Measurements from ENCODE around the gene CADM2.

The CADM2 gene

GRCh38 chr3:85592256-85592655 is 633.5 kb downstream of the CADM2 start:
- Mint-ChIP-seq H3K4me1 (ENCODE audit: low read depth) (no peaks in the 10 kb centered on the region), H3K27ac (no peak overlapping the region), H3K9me3 (no peaks in the 10 kb centered on the region), H3K4me3 (no peak overlapping the region), H3K36me3 (ENCODE audit: low read depth) (no peaks in the 10 kb centered on the region), H3K27me3 (ENCODE audit: low read depth) (no peaks in the 10 kb centered on the region)
- no peak for DNase-seq (ENCODE audit: low spot score)

- no peak for DNase-seq (ENCODE audit: low spot score)
- Mint-ChIP-seq H3K4me1 (ENCODE audit: low read depth) (no peaks in the 10 kb centered on the region), H3K36me3 (ENCODE audit: low read depth) (no peaks in the 10 kb centered on the region), H3K9me3 (no peaks in the 10 kb centered on the region), H3K27ac (no peak overlapping the region), H3K27me3 (ENCODE audit: low read depth) (no peaks in the 10 kb centered on the region), H3K4me3 (no peak overlapping the region)
Observed at GRCh38 chr3:85594676-85595075, 635.9 kb downstream of the CADM2 start.

- no peak for DNase-seq (ENCODE audit: low spot score)
- H3K9me3 Mint-ChIP-seq: no peaks in the 10 kb centered on the region
Observed at GRCh38 chr3:85603378-85603777, 644.6 kb downstream of the CADM2 start.

GRCh38 chr3:85604641-85605040 is 645.9 kb downstream of the CADM2 start:
- no peak for DNase-seq (ENCODE audit: low spot score)
- H3K9me3 Mint-ChIP-seq: no peaks in the 10 kb centered on the region
- no peaks in the 10 kb centered on the region for H3K4me1 Mint-ChIP-seq (ENCODE audit: low read depth)
- no peaks in the 10 kb centered on the region for H3K27me3 Mint-ChIP-seq (ENCODE audit: low read depth)
- H3K36me3 Mint-ChIP-seq (ENCODE audit: low read depth): no peaks in the 10 kb centered on the region
- no peak overlapping the region for H3K4me3 Mint-ChIP-seq
- H3K27ac Mint-ChIP-seq: no peak overlapping the region

More at GRCh38 chr3:85603378-85603777, 644.6 kb downstream of the CADM2 start:
- Mint-ChIP-seq H3K27me3 (ENCODE audit: low read depth) (no peaks in the 10 kb centered on the region), H3K4me1 (ENCODE audit: low read depth) (no peaks in the 10 kb centered on the region), H3K27ac (no peak overlapping the region), H3K36me3 (ENCODE audit: low read depth) (no peaks in the 10 kb centered on the region), H3K4me3 (no peak overlapping the region)

GRCh38 chr3:85605066-85605465 is 646.3 kb downstream of the CADM2 start:
- no peaks in the 10 kb centered on the region for H3K27me3 Mint-ChIP-seq (ENCODE audit: low read depth)

GRCh38 chr3:85626662-85627061 is 667.9 kb downstream of the CADM2 start:
- H3K9me3 Mint-ChIP-seq: peaks cover 15% of the 10 kb centered on the region
- no peak overlapping the region for H3K4me3 Mint-ChIP-seq
- no peak for DNase-seq (ENCODE audit: low spot score)
- H3K4me1 Mint-ChIP-seq (ENCODE audit: low read depth): no peaks in the 10 kb centered on the region
- no peak overlapping the region for H3K27ac Mint-ChIP-seq
- H3K36me3 Mint-ChIP-seq (ENCODE audit: low read depth): no peaks in the 10 kb centered on the region
- H3K27me3 Mint-ChIP-seq (ENCODE audit: low read depth): no peaks in the 10 kb centered on the region

More at GRCh38 chr3:85605066-85605465, 646.3 kb downstream of the CADM2 start:
- H3K9me3 Mint-ChIP-seq: no peaks in the 10 kb centered on the region
- no peak for DNase-seq (ENCODE audit: low spot score)
- H3K27ac Mint-ChIP-seq: no peak overlapping the region
- H3K36me3 Mint-ChIP-seq (ENCODE audit: low read depth): no peaks in the 10 kb centered on the region
- H3K4me1 Mint-ChIP-seq (ENCODE audit: low read depth): no peaks in the 10 kb centered on the region
- no peak overlapping the region for H3K4me3 Mint-ChIP-seq

- Mint-ChIP-seq H3K27me3 (ENCODE audit: low read depth) (no peaks in the 10 kb centered on the region), H3K4me3 (no peak overlapping the region), H3K9me3 (peaks cover 19% of the 10 kb centered on the region), H3K36me3 (ENCODE audit: low read depth) (no peaks in the 10 kb centered on the region), H3K27ac (no peak overlapping the region), H3K4me1 (ENCODE audit: low read depth) (no peaks in the 10 kb centered on the region)
- DNase-seq (ENCODE audit: low spot score): no peak
Observed at GRCh38 chr3:85627932-85628331, 669.1 kb downstream of the CADM2 start.

GRCh38 chr3:85631070-85631469 is 672.3 kb downstream of the CADM2 start:
- Mint-ChIP-seq H3K27me3 (ENCODE audit: low read depth) (no peaks in the 10 kb centered on the region), H3K27ac (no peak overlapping the region), H3K36me3 (ENCODE audit: low read depth) (no peaks in the 10 kb centered on the region), H3K4me3 (no peak overlapping the region), H3K4me1 (ENCODE audit: low read depth) (no peaks in the 10 kb centered on the region), H3K9me3 (peaks cover 18% of the 10 kb centered on the region)
- DNase-seq (ENCODE audit: low spot score): no peak

- H3K4me3 Mint-ChIP-seq: no peak overlapping the region
- no peaks in the 10 kb centered on the region for H3K4me1 Mint-ChIP-seq (ENCODE audit: low read depth)
- DNase-seq (ENCODE audit: low spot score): no peak
- peaks cover 12% of the 10 kb centered on the region for H3K9me3 Mint-ChIP-seq
- H3K27me3 Mint-ChIP-seq (ENCODE audit: low read depth): no peaks in the 10 kb centered on the region
- no peak overlapping the region for H3K27ac Mint-ChIP-seq
- no peaks in the 10 kb centered on the region for H3K36me3 Mint-ChIP-seq (ENCODE audit: low read depth)
Observed at GRCh38 chr3:85632921-85633320, 674.1 kb downstream of the CADM2 start.

- Mint-ChIP-seq H3K4me1 (ENCODE audit: low read depth) (no peaks in the 10 kb centered on the region), H3K27me3 (ENCODE audit: low read depth) (no peaks in the 10 kb centered on the region), H3K4me3 (no peak overlapping the region), H3K9me3 (peaks cover 16% of the 10 kb centered on the region), H3K36me3 (ENCODE audit: low read depth) (no peaks in the 10 kb centered on the region), H3K27ac (no peak overlapping the region)
- no peak for DNase-seq (ENCODE audit: low spot score)
Observed at GRCh38 chr3:85652360-85652759, 693.6 kb downstream of the CADM2 start.

- no peak overlapping the region for H3K27ac Mint-ChIP-seq
- no peak for DNase-seq (ENCODE audit: low spot score)
- H3K4me1 Mint-ChIP-seq (ENCODE audit: low read depth): no peaks in the 10 kb centered on the region
- no peak overlapping the region for H3K4me3 Mint-ChIP-seq
- no peaks in the 10 kb centered on the region for H3K27me3 Mint-ChIP-seq (ENCODE audit: low read depth)
- H3K36me3 Mint-ChIP-seq (ENCODE audit: low read depth): no peaks in the 10 kb centered on the region
- peaks cover 5% of the 10 kb centered on the region for H3K9me3 Mint-ChIP-seq
Observed at GRCh38 chr3:85660451-85660850, 701.7 kb downstream of the CADM2 start.

- Mint-ChIP-seq H3K9me3 (peaks cover 16% of the 10 kb centered on the region), H3K36me3 (ENCODE audit: low read depth) (no peaks in the 10 kb centered on the region), H3K27me3 (ENCODE audit: low read depth) (no peaks in the 10 kb centered on the region), H3K4me3 (no peak overlapping the region), H3K27ac (no peak overlapping the region), H3K4me1 (ENCODE audit: low read depth) (no peaks in the 10 kb centered on the region)
- no peak for DNase-seq (ENCODE audit: low spot score)
Observed at GRCh38 chr3:85662462-85662861, 703.7 kb downstream of the CADM2 start.

- DNase-seq (ENCODE audit: low spot score): no peak
- Mint-ChIP-seq H3K36me3 (ENCODE audit: low read depth) (no peaks in the 10 kb centered on the region), H3K4me1 (ENCODE audit: low read depth) (no peaks in the 10 kb centered on the region), H3K27me3 (ENCODE audit: low read depth) (no peaks in the 10 kb centered on the region), H3K9me3 (peaks cover 24% of the 10 kb centered on the region), H3K4me3 (no peak overlapping the region), H3K27ac (no peak overlapping the region)
Observed at GRCh38 chr3:85667744-85668143, 709.0 kb downstream of the CADM2 start.

GRCh38 chr3:85670634-85671205 is 711.9 kb downstream of the CADM2 start:
- Mint-ChIP-seq H3K36me3 (ENCODE audit: low read depth) (no peaks in the 10 kb centered on the region), H3K4me3 (no peak overlapping the region), H3K9me3 (peaks cover 23% of the 10 kb centered on the region), H3K27ac (no peak overlapping the region), H3K4me1 (ENCODE audit: low read depth) (no peaks in the 10 kb centered on the region), H3K27me3 (ENCODE audit: low read depth) (no peaks in the 10 kb centered on the region)
- DNase-seq (ENCODE audit: low spot score): no peak

GRCh38 chr3:85672761-85673160 is 714.0 kb downstream of the CADM2 start:
- H3K36me3 Mint-ChIP-seq (ENCODE audit: low read depth): no peaks in the 10 kb centered on the region

More at GRCh38 chr3:85672761-85673160, 714.0 kb downstream of the CADM2 start:
- Mint-ChIP-seq H3K4me1 (ENCODE audit: low read depth) (no peaks in the 10 kb centered on the region), H3K27me3 (ENCODE audit: low read depth) (no peaks in the 10 kb centered on the region), H3K9me3 (peaks cover 11% of the 10 kb centered on the region), H3K27ac (no peak overlapping the region), H3K4me3 (no peak overlapping the region)
- no peak for DNase-seq (ENCODE audit: low spot score)

Measured in T-helper 2 cell treated with Interferon-gamma antibody and Interleukin-4, amounts not matched to agents 5 μg/mL and 100 μg/mL, for 36 hours (primary cell).